GM18951 (cell line): ENCODE data around the gene PTGIR.

Experiments
- POLR2A ChIP-seq: IDR thresholded peaks from 4 replicates; pipeline ENCODE4 v1.6.1; 2011; ENCODE audit warnings: mild to moderate bottlenecking; ENCODE audit not compliant: insufficient read length, insufficient read depth; ENCODE audit errors: extremely low read depth
- in situ Hi-C: fragments of 300-500 bp; cut with MboI; formaldehyde crosslinking; loops from one replicate; pipeline ENCODE4 v1.12.0; 2022; ENCODE audit warnings: low sequenced_read_pairs, mixed read lengths, inconsistent platforms; ENCODE audit not compliant: unreplicated experiment

The PTGIR gene

GRCh38 chr19:46624958-46625661 is at the start of gene PTGIR:
Gene PTGIR, minus strand, starts transcription at chr19:46625089. Its CDS starts 864 bp downstream, at chr19:46624225.
- peak; percentile 49 for TF ChIP-seq POLR2A
- in situ Hi-C loops: no loop called here

- in situ Hi-C loops: loop anchor here (25.0 kb wide), 1 partner anchor 134 kb away; no protein-coding TSS in a partner anchor
- TF ChIP-seq POLR2A: no peak
Measured at GRCh38 chr19:46670813-46671212, 45.9 kb upstream of the PTGIR start.

GRCh38 chr19:46668662-46669061 is 43.8 kb upstream of the PTGIR start:
- in situ Hi-C loops: loop anchor here (25.0 kb wide), 1 partner anchor 131 kb away; no protein-coding TSS in a partner anchor
- no peak for TF ChIP-seq POLR2A

GRCh38 chr19:46665072-46665471 is 40.2 kb upstream of the PTGIR start:
- in situ Hi-C loops: loop anchor here (25.0 kb wide), 1 partner anchor 128 kb away; no protein-coding TSS in a partner anchor
- no peak for TF ChIP-seq POLR2A

GRCh38 chr19:46661735-46662592 is 37.1 kb upstream of the PTGIR start:
- in situ Hi-C loops: loop anchor here (25.0 kb wide), 1 partner anchor 125 kb away; no protein-coding TSS in a partner anchor

GRCh38 chr19:46661020-46661731 is 36.3 kb upstream of the PTGIR start, which contains the start of gene DACT3:
Gene DACT3, minus strand, starts transcription at chr19:46661182. Its CDS starts 118 bp downstream, at chr19:46661064.
- no peak for TF ChIP-seq POLR2A
- in situ Hi-C loops: loop anchor here (25.0 kb wide), 1 partner anchor 124 kb away; no protein-coding TSS in a partner anchor

More at GRCh38 chr19:46661735-46662592, 37.1 kb upstream of the PTGIR start:
- no peak for TF ChIP-seq POLR2A

GRCh38 chr19:46660551-46661019 is 35.7 kb upstream of the PTGIR start:
- TF ChIP-seq POLR2A: no peak
- in situ Hi-C loops: loop anchor here (25.0 kb wide), 1 partner anchor 123 kb away; no protein-coding TSS in a partner anchor

- in situ Hi-C loops: loop anchor here (25.0 kb wide), 1 partner anchor 123 kb away; no protein-coding TSS in a partner anchor
- TF ChIP-seq POLR2A: no peak
Measured at GRCh38 chr19:46660008-46660517, 35.2 kb upstream of the PTGIR start.

GRCh38 chr19:46659151-46660007 is 34.5 kb upstream of the PTGIR start:
- in situ Hi-C loops: loop anchor here (25.0 kb wide), 1 partner anchor 122 kb away; no protein-coding TSS in a partner anchor
- no peak for TF ChIP-seq POLR2A

- TF ChIP-seq POLR2A: no peak
- in situ Hi-C loops: loop anchor here (25.0 kb wide), 1 partner anchor 119 kb away; no protein-coding TSS in a partner anchor
Measured at GRCh38 chr19:46656541-46656940, 31.7 kb upstream of the PTGIR start.

- in situ Hi-C loops: loop anchor here (25.0 kb wide), 1 partner anchor 117 kb away; no protein-coding TSS in a partner anchor
- TF ChIP-seq POLR2A: no peak
Measured at GRCh38 chr19:46654621-46655152, 29.8 kb upstream of the PTGIR start.

GRCh38 chr19:46650445-46650844 is 25.6 kb upstream of the PTGIR start:
- no peak for TF ChIP-seq POLR2A
- in situ Hi-C loops: loop anchor here (25.0 kb wide), 1 partner anchor 113 kb away; no protein-coding TSS in a partner anchor
